ENCODE data around the gene SLC4A9.

The SLC4A9 gene

GRCh38 chr5:140361901-140362300, 1.9 kb downstream of the SLC4A9 start:
- DNase-seq, result no peak
- ATAC-seq, result no peak

- ATAC-seq (no peak), DNase-seq (no peak)
These were observed 2.3 kb downstream of the SLC4A9 start for GRCh38 chr5:140362311-140362710.

- DNase-seq (peak; percentile 91), ATAC-seq (peak; percentile 86)
These were observed 3.1 kb downstream of the SLC4A9 start for GRCh38 chr5:140362875-140363630.

GRCh38 chr5:140363631-140364471, 3.9 kb downstream of the SLC4A9 start:
- DNase-seq, result no peak
- ATAC-seq, result no peak

GRCh38 chr5:140364472-140364765, 4.4 kb downstream of the SLC4A9 start:
- DNase-seq, result no peak
- no peak for ATAC-seq

GRCh38 chr5:140365282-140365681, 5.3 kb downstream of the SLC4A9 start:
- ATAC-seq, result no peak
- DNase-seq, result no peak

GRCh38 chr5:140365941-140366340, 5.9 kb downstream of the SLC4A9 start:
- ATAC-seq (no peak), DNase-seq (no peak)

GRCh38 chr5:140366589-140367255, 6.7 kb downstream of the SLC4A9 start:
- DNase-seq (no peak), ATAC-seq (no peak)

GRCh38 chr5:140367256-140368013, 7.4 kb downstream of the SLC4A9 start:
- no peak for DNase-seq
- ATAC-seq, result no peak

GRCh38 chr5:140371356-140372151, 11.6 kb downstream of the SLC4A9 start:
- ATAC-seq (no peak), DNase-seq (no peak)

- peak; percentile 52 for DNase-seq
- ATAC-seq, result peak; percentile 45
These were observed 13.0 kb downstream of the SLC4A9 start for GRCh38 chr5:140372971-140373487.

- ATAC-seq (no peak), DNase-seq (no peak)
These were observed 21.4 kb downstream of the SLC4A9 start for GRCh38 chr5:140381351-140381750.

GRCh38 chr5:140381972-140382371, 22.0 kb downstream of the SLC4A9 start:
- peak; percentile 96 for ATAC-seq

GRCh38 chr5:140382866-140383265, 22.9 kb downstream of the SLC4A9 start:
- no peak for ATAC-seq
- no peak for DNase-seq

More at GRCh38 chr5:140381972-140382371, 22.0 kb downstream of the SLC4A9 start:
- no peak for DNase-seq

- DNase-seq (no peak), ATAC-seq (no peak)
These were observed 23.3 kb downstream of the SLC4A9 start for GRCh38 chr5:140383300-140383699.

- ATAC-seq, result no peak
- DNase-seq, result no peak
These were observed 28.1 kb downstream of the SLC4A9 start for GRCh38 chr5:140388052-140388451.

- ATAC-seq (no peak), DNase-seq (no peak)
These were observed 31.3 kb downstream of the SLC4A9 start for GRCh38 chr5:140391312-140391711.

GRCh38 chr5:140391732-140392131, 31.7 kb downstream of the SLC4A9 start:
- no peak for DNase-seq
- no peak for ATAC-seq

- ATAC-seq (no peak), DNase-seq (no peak)
These were observed 33.7 kb downstream of the SLC4A9 start for GRCh38 chr5:140393738-140394137.

GRCh38 chr5:140398379-140398811, 38.4 kb downstream of the SLC4A9 start:
- DNase-seq (no peak), ATAC-seq (no peak)

Measured in stimulated activated naive CD8-positive, alpha-beta T cell treated with anti-CD3 and anti-CD28 coated beads, Interleukin-15, Interleukin-2, amounts not matched to agents 100 U/mL and 50 U/mL, for 24 hours (primary cell).